Measurements from ENCODE around the gene SIPA1L2.

Gene SIPA1L2

DNA sequence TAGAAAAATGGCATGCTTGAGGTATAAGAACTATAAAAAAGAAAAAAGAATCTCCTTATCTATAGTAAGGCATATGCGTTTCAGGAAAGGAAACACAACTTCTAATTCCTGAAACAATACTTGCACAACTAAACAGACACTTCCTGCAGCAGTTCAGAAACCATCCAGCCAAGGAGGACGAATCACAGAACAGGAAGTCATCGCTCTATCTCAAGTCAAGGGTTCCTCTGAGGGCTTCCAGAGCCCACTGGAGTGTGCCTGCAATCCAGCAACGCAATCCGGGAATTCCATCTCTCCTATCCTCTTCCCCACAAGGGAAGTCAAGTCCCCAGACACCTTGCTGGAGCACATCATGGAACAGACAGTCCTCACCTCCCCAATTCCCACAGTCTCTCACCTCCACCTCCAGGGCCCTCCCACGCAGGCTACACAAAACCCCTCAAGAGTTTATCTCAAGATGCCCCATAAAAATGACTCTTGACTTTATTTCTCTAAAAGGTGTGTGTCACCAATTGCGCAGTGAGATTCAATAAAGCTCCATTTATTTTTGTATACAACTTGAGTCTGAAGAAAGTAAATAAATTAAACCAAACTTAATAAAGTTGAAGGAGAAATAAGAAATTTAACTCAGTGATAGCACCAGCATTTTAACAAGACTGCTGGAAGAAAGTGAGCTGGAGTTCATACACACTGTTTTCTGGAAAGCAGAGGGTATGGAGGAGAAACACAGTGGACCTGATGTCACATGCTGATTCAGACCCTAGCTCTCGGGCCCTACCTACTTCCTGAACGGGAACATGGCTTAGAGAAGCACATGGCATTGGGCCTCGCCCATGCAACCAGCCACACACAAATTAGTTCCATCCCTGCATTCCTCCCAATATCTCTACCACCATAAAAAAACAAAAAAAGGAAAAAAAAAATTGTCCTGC is 39.9 kb downstream of the SIPA1L2 start:
- no peak for DNase-seq (ENCODE audit: low spot score)

DNA sequence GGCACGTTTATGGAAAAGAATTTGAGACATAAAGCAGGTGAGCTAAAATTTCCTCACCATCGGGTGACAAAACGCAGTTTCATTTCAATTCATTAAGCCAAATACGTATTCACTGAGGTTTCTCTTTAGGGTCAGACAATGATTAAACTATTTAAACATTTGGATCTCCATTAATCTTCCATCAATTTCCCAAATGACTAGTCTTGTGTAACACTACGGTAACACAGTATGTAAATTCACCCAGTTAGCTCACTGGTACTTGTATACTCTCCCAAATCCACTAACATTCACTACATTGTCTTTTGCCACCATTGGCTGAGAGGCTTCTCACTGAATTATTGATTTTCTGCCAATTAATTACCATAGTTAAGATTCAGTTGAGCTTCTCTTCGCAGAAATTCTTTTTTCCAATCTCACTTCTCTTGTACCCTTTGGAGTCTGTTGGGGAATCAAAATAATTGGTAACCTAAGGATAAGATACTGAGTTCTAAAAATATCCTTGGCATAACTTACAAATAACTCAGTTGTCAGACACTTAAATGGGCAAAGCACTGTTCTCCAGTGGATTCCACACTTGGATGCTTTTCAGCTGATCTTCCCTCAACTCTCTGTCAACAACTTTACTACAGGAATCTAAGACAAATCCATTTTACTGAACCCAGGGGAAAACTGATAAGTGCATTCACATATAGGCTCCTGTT is 40.7 kb downstream of the SIPA1L2 start:
- DNase-seq (ENCODE audit: low spot score), result no peak

DNA sequence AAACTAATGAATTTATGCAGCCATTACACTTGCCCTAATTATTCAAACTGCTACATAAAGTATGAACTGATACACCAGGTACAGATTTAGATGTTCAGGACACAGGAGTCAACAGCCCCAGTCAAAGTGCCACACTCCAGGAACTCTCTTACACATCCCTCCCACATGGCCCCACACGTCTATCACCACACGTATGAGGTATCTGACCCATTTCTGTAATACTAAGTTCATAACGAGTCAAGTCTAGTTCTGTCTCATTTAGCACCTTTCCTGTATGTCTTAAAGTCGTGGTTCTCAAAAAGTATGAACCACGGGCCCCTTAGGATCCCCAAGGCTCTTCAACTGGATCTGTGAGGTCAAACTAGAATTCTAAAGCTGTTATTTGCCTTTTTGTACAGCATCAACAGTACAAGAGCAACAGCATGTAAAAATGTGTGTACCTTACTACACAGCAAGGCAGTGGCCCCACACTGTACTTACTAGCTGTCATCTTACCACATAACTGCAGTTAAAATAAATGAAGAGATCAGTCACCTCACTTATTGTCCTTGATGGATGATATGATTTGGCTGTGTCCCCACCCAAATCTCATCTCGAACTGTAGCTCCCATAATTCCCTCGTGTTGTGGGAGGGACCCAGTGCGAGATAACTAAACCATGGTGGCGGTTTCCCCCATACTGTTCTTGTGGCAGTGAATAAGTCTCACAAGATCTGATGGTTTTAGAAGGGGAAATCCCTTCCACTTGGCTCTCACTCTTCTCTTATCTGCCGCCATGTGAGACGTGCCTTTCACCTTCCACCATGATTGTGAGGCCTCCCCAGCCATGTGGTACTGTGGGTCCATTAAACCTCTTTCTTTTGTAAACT is 42.6 kb downstream of the SIPA1L2 start:
- DNase-seq (ENCODE audit: low spot score), result no peak

DNA sequence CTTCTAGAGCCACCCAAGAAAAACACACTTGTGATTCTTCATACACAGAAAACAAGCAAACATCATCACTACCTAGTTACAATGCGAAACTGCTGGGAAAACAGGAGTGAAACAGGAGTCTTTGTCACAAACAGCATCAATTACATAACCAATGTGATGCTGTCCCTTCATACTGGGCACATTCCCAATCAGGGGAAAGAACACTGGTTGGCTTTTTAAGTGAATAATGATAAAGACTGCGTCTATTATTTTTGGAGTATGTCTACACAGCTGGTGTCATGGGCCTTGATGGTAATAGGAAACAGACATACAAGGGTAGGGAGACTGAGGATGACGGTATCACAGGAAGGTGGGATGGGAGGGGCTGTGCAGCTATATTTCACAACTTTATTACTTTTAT is 43.3 kb downstream of the SIPA1L2 start:
- DNase-seq (ENCODE audit: low spot score), result no peak

DNA sequence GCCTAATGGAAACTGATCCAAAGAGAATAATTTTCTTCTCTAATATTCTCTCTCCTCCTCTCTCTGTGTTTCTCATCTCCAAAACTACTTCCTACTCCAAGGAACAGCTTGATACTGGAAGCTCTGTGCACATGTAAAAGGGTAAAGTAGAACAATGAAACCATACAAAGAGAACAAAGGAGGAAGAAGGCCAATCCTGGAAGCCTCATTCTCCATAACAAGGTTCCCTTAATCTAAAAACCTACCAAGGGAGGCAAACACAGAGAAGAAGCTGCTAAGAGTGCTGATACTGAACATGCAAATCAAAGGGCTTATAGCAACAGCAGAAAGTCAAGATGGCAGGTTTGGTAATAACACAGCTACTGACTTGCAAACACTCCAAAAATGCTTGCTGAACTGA is 44.4 kb downstream of the SIPA1L2 start:
- peak; percentile 49 for DNase-seq (ENCODE audit: low spot score)

DNA sequence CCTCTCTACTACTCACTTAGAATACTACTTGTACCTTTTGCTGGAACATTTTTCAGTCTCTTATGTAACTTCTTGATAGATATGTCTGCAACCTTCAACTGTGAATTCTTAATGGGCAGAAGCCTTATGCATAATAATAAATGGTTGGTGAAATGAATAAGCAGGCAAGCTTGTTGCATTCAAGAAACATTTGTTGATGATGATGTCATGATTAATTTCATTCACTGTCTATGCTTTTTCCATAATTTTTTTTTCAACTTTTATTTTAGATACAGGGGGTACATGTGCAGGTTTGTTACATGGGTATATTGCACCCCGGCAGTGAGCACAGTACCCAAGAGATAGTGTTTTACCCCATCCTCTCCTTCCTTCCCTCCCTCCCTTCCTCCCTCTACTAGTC is 48.0 kb downstream of the SIPA1L2 start:
- DNase-seq (ENCODE audit: low spot score), result no peak
